Epithelial cell of esophagus (primary cell): ENCODE results near the gene PSMB5.
A peak's percentile ranks its signal among the peaks of the same experiment; 100 is the strongest.

Source experiments
- DNase-seq: peaks from one replicate; pipeline ENCODE4 v3.0.0; 2010; ENCODE audit warnings: low read depth
- H3K4me3 ChIP-seq: 2 replicates; pipeline ENCODE4 v1.5.1; 2011; ENCODE audit warnings: mild to moderate bottlenecking, low read length, control low read depth
- TF ChIP-seq, protein P1 (sequence below): IDR thresholded peaks from 2 replicates; pipeline ENCODE4 v1.5.1; 2011; ENCODE audit warnings: low read depth, mild to moderate bottlenecking, low read length, control low read depth, inconsistent platforms; ENCODE audit not compliant: insufficient read depth; ENCODE audit errors: missing control alignments

The PSMB5 gene

GRCh38 chr14:23042162-23042965 is 7.7 kb upstream of the PSMB5 start, which contains the start of gene PSMB11:
Gene PSMB11 (plus strand): TSS chr14:23042212. CDS start chr14:23042226, 14 bp downstream.
- TF ChIP-seq, protein P1, sequence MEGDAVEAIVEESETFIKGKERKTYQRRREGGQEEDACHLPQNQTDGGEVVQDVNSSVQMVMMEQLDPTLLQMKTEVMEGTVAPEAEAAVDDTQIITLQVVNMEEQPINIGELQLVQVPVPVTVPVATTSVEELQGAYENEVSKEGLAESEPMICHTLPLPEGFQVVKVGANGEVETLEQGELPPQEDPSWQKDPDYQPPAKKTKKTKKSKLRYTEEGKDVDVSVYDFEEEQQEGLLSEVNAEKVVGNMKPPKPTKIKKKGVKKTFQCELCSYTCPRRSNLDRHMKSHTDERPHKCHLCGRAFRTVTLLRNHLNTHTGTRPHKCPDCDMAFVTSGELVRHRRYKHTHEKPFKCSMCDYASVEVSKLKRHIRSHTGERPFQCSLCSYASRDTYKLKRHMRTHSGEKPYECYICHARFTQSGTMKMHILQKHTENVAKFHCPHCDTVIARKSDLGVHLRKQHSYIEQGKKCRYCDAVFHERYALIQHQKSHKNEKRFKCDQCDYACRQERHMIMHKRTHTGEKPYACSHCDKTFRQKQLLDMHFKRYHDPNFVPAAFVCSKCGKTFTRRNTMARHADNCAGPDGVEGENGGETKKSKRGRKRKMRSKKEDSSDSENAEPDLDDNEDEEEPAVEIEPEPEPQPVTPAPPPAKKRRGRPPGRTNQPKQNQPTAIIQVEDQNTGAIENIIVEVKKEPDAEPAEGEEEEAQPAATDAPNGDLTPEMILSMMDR, result no peak
- no peak within 1 kb of the TSS for H3K4me3 ChIP-seq
- DNase-seq, result no peak

GRCh38 chr14:23041729-23042128 is 7.0 kb upstream of the PSMB5 start:
- H3K4me3 ChIP-seq, result no peak overlapping the region
- DNase-seq, result peak; percentile 63
- TF ChIP-seq, protein P1, result no peak

DNA sequence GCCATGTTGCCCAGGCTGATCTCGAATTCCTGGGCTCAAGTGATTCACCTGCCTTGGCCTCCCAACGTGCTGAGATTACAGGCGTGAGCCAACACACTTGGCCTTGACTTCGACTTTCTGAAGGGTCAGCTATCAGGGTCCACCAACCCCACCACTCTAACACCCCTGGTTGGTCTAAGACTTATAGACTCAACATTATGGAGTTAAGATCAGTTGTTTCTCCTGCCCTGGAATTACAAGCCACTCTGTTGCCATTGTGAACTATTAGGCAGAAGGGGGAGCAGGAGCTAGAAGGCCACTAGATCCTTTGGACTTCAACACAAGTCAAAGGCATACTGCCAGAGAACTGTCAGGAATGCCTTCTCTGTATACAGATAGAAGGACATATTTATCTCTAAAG is 5.4 kb upstream of the PSMB5 start:
- DNase-seq, result no peak
- H3K4me3 ChIP-seq, result no peak overlapping the region
- TF ChIP-seq, protein P1, result no peak

DNA sequence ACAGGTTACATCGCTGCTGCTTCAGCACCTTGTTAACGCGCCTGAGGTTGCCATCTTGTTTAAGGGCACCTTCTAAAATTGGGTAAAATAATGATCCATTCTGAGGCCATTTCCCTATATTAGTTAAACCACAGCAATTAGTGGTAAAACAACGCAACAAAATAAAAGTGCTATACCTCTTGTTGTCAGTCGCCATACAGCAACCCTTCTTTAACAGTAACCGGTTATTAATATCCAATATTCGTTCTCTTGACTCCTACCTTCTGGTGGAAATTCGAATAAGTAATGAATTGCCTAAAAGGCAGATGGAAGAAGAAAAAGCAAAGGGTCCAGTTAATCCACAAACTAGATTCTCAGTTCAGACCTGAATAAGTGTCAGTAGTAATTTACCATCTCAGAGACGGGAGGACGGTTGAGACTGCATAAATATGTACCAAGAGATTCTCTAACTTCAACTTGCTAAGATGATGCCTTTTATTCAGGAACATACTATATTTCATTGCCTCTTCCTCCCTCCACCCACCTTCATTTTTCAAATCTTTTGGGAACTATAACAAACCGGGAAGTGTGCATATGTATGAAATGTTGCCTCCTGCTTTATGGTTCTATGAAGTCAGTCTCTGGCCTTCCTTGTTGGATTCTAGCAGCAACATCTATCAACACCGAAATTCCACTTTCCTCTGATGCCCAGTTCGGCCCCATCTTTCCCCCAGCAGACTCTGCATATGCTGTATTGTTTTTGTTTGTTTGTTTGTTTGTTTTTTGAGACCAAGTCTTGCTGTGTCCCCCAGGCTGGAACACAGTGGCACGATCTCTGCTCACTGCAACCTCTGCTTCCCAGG is 824 bp upstream of the PSMB5 start:
- TF ChIP-seq, protein P1, result no peak

DNA sequence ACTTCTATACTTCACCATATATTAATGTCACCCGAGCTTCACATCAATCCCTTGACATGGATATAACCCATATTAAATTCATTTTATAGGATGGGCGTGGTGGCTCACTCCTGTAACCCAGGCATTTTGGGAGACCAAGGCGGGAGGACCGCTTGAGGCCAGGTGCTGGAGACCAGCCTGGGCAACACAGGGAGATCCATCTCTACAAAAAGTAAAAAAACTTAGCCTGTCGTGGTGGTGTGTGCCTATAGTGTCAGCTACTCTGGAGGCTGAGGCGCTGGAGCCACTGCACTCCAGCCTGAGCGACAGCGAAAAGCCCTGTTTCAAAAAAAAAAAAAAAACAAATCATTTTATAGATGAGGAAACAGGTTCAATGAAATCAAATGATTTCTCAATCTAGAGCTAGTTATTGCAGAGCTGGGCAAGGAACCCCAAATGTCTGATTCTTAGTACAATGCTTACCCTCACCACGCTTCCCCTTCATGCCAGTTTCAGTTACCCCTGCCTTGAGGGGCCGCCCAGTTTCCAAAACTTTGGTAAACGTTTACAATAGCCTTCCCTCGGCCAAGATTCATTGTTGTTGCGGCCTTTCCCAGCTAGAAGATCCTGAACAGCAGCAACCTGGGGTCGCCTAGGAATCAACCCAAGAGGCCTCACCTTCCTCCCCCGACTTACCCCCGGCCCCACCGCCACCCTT is 751 bp downstream of the PSMB5 start:
- TF ChIP-seq, protein P1, result no peak
- DNase-seq, result no peak
- H3K4me3 ChIP-seq, result peak overlapping the region; percentile 95

More for the DNA sequence above, 824 bp upstream of the PSMB5 start:
- no peak for DNase-seq
- peak overlapping the region; percentile 95 for H3K4me3 ChIP-seq

GRCh38 chr14:23033251-23033727 is 1.4 kb downstream of the PSMB5 start:
- H3K4me3 ChIP-seq, result peak overlapping the region; percentile 95

More at GRCh38 chr14:23033251-23033727, 1.4 kb downstream of the PSMB5 start:
- TF ChIP-seq, protein P1, result no peak
- no peak for DNase-seq
